ENCODE measurements around the gene CCDC106. TPM values are rescaled to one million over a fixed set of nuclear protein-coding genes. Genes with fewer than 3 reads are reported as not detected.

The CCDC106 gene
- total RNA-seq, 1 donor from 2014 or later: 12.2 TPM

DNA sequence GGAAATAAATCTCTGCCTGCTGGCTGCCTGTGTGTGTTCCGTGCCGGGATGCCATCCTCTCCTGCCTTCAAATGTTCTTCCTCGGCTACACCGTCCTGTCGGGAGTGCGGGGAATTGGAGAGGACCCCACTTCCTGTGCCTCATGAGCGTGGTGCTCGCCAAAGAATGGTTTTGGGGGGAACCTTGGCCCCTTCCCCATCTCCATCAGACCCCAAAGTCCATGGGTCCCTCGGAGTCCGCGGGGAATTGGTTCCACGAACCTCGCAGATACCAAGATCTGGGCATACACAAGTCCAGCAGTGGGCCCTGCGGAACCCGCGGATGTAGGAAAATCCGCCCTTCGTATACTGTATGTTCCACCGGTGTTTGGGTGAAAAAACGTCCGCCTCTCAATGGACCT is 44.9 kb upstream of the CCDC106 start:
- H3K4me1 Mint-ChIP-seq (ENCODE audit: low read depth, unreplicated experiment): peaks cover 19% of the 10 kb centered on the region
- FAIRE-seq (no peak), DNase-seq (ENCODE audit: low read depth) (no peak)
- no peak overlapping the region for H3K9ac ChIP-seq (ENCODE audit: low read length)
- no peak overlapping the region for H3K4me2 ChIP-seq (ENCODE audit: low read length)
- H3K4me1 ChIP-seq (ENCODE audit: insufficient read depth, low read length): peaks cover 14% of the 10 kb centered on the region
- H3K27me3 Mint-ChIP-seq (ENCODE audit: low read depth, unreplicated experiment): no peaks in the 10 kb centered on the region
- H3K79me2 ChIP-seq (ENCODE audit: insufficient read depth, low read length): peaks cover 32% of the 10 kb centered on the region
- H3K36me3 ChIP-seq (ENCODE audit: insufficient read depth, low read length): no peaks in the 10 kb centered on the region
- H4K20me1 ChIP-seq (ENCODE audit: insufficient read depth, low read length): peaks cover 19% of the 10 kb centered on the region
- H3K27ac ChIP-seq (ENCODE audit: low read depth, low read length): no peak overlapping the region
- H3K4me3 ChIP-seq (ENCODE audit: insufficient read depth, low read depth, low read length): no peak overlapping the region
- H3K27ac Mint-ChIP-seq (ENCODE audit: unreplicated experiment): no peak overlapping the region
- H3K9me3 ChIP-seq (ENCODE audit: insufficient read depth, low read depth, low read length): no peaks in the 10 kb centered on the region
- peaks cover 7% of the 10 kb centered on the region for H3K36me3 Mint-ChIP-seq (ENCODE audit: low read depth, unreplicated experiment)
- peaks cover 5% of the 10 kb centered on the region for H3K9me3 Mint-ChIP-seq (ENCODE audit: unreplicated experiment)
- TF ChIP-seq EZH2 (IDR thresholded peaks at IDR 0.05; ENCODE audit: insufficient read depth, low read length): no peak
- TF ChIP-seq, protein P1, sequence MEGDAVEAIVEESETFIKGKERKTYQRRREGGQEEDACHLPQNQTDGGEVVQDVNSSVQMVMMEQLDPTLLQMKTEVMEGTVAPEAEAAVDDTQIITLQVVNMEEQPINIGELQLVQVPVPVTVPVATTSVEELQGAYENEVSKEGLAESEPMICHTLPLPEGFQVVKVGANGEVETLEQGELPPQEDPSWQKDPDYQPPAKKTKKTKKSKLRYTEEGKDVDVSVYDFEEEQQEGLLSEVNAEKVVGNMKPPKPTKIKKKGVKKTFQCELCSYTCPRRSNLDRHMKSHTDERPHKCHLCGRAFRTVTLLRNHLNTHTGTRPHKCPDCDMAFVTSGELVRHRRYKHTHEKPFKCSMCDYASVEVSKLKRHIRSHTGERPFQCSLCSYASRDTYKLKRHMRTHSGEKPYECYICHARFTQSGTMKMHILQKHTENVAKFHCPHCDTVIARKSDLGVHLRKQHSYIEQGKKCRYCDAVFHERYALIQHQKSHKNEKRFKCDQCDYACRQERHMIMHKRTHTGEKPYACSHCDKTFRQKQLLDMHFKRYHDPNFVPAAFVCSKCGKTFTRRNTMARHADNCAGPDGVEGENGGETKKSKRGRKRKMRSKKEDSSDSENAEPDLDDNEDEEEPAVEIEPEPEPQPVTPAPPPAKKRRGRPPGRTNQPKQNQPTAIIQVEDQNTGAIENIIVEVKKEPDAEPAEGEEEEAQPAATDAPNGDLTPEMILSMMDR (IDR thresholded peaks at IDR 0.05; ENCODE audit: insufficient read depth, low read depth, low read length): no peak
- no peak overlapping the region for H2AFZ ChIP-seq (ENCODE audit: low read depth, low read length)
- no peak overlapping the region for H3K4me3 Mint-ChIP-seq (ENCODE audit: unreplicated experiment)
- no peaks in the 10 kb centered on the region for H3K27me3 ChIP-seq (ENCODE audit: insufficient read depth, low read length)

DNA sequence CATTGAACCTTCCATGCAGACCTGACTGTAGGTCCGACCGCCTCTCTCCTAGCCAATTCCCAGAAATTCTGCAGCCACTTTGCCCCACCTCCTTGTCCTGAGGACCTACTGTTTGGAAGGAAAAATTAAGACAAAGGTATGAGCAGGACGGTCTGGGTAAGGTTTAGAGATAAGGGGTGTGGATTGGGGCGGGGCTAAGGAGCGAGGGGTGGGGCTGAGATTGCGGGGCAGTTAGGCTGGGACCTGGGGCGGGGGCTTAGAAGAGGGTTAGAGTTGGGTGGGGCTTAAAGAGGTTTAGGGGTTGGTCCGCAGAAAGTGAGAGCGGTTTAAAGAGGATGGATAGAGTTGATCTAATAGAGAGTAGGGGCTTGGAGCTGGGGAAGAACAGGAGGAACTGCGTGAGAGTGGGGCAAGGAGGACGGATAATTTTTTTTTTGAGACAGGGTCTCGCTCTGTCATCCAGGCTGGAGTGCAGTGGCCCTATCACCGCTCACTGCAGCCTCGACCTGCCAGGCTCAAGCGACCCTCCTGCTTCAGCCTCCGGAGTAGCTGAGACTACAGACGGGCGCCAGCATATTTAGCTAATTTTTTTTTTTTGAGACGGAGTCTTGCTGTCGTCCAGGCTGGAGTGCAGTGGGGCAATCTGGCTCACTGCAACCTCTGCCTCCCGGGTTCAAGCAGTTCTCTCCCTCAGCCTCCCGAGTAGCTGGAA is 44.3 kb upstream of the CCDC106 start:
- Histone ChIP-seq H3K36me3 (ENCODE audit: insufficient read depth, low read length) (no peaks in the 10 kb centered on the region), H3K27ac (ENCODE audit: low read depth, low read length) (no peak overlapping the region), H3K79me2 (ENCODE audit: insufficient read depth, low read length) (peaks cover 34% of the 10 kb centered on the region), H3K9me3 (ENCODE audit: insufficient read depth, low read depth, low read length) (no peaks in the 10 kb centered on the region), H3K4me3 (ENCODE audit: insufficient read depth, low read depth, low read length) (no peak overlapping the region), H3K27me3 (ENCODE audit: insufficient read depth, low read length) (no peaks in the 10 kb centered on the region), H2AFZ (ENCODE audit: low read depth, low read length) (no peak overlapping the region), H3K4me1 (ENCODE audit: insufficient read depth, low read length) (peaks cover 14% of the 10 kb centered on the region), H3K9ac (ENCODE audit: low read length) (no peak overlapping the region), H4K20me1 (ENCODE audit: insufficient read depth, low read length) (peaks cover 22% of the 10 kb centered on the region), H3K4me2 (ENCODE audit: low read length) (peak overlapping the region; percentile 99)
- no peak for FAIRE-seq
- TF ChIP-seq EZH2 (IDR thresholded peaks at IDR 0.05; ENCODE audit: insufficient read depth, low read length): no peak
- TF ChIP-seq, protein P1 (IDR thresholded peaks at IDR 0.05; ENCODE audit: insufficient read depth, low read depth, low read length): no peak
- H3K27ac Mint-ChIP-seq (ENCODE audit: unreplicated experiment): no peak overlapping the region
- H3K36me3 Mint-ChIP-seq (ENCODE audit: low read depth, unreplicated experiment): peaks cover 9% of the 10 kb centered on the region
- peak overlapping the region; percentile 69 for H3K4me3 Mint-ChIP-seq (ENCODE audit: unreplicated experiment)
- peaks cover 3% of the 10 kb centered on the region for H3K9me3 Mint-ChIP-seq (ENCODE audit: unreplicated experiment)
- no peak for DNase-seq (ENCODE audit: low read depth)
- H3K27me3 Mint-ChIP-seq (ENCODE audit: low read depth, unreplicated experiment): no peaks in the 10 kb centered on the region
- peaks cover 16% of the 10 kb centered on the region for H3K4me1 Mint-ChIP-seq (ENCODE audit: low read depth, unreplicated experiment)

DNA sequence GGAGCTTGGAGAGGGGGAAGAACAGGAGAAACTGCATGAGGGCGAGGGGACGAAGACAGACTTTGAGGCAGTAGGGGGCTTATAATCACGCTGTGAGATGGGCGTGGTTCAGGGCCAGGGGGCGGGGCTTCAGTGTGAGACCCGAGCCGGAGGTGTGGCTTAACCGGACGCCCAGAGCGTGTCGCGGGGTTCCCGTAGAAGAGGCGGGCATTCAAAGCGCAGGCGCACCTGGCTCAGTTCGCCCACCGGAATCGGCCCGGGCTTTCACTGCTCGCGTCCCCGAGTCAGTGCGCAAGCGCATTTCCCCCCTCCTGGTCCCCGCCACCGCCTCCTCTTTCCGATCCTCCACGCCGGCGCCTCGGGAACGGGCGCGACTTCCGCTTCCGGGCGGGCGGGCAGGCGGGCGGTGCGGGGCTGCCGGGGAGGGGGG is 42.8 kb upstream of the CCDC106 start:
- Mint-ChIP-seq H3K27me3 (ENCODE audit: low read depth, unreplicated experiment) (no peaks in the 10 kb centered on the region), H3K9me3 (ENCODE audit: unreplicated experiment) (peaks cover 2% of the 10 kb centered on the region), H3K36me3 (ENCODE audit: low read depth, unreplicated experiment) (peaks cover 21% of the 10 kb centered on the region), H3K4me1 (ENCODE audit: low read depth, unreplicated experiment) (peaks cover 15% of the 10 kb centered on the region), H3K27ac (ENCODE audit: unreplicated experiment) (peak overlapping the region; percentile 96), H3K4me3 (ENCODE audit: unreplicated experiment) (peak overlapping the region; percentile 86)
- H3K9me3 ChIP-seq (ENCODE audit: insufficient read depth, low read depth, low read length): no peaks in the 10 kb centered on the region
- H3K4me2 ChIP-seq (ENCODE audit: low read length): peak overlapping the region; percentile 99
- H2AFZ ChIP-seq (ENCODE audit: low read depth, low read length): no peak overlapping the region
- no peaks in the 10 kb centered on the region for H3K27me3 ChIP-seq (ENCODE audit: insufficient read depth, low read length)
- peaks cover 14% of the 10 kb centered on the region for H3K4me1 ChIP-seq (ENCODE audit: insufficient read depth, low read length)
- DNase-seq (ENCODE audit: low read depth): peak; percentile 86
- TF ChIP-seq, protein P1 (IDR thresholded peaks at IDR 0.05; ENCODE audit: insufficient read depth, low read depth, low read length): no peak
- TF ChIP-seq EZH2 (IDR thresholded peaks at IDR 0.05; ENCODE audit: insufficient read depth, low read length): no peak
- peaks cover 36% of the 10 kb centered on the region for H4K20me1 ChIP-seq (ENCODE audit: insufficient read depth, low read length)
- peaks cover 6% of the 10 kb centered on the region for H3K36me3 ChIP-seq (ENCODE audit: insufficient read depth, low read length)
- no peak for FAIRE-seq
- H3K27ac ChIP-seq (ENCODE audit: low read depth, low read length): peak overlapping the region; percentile 73
- H3K9ac ChIP-seq (ENCODE audit: low read length): peak overlapping the region; percentile 93
- peaks cover 49% of the 10 kb centered on the region for H3K79me2 ChIP-seq (ENCODE audit: insufficient read depth, low read length)
- H3K4me3 ChIP-seq (ENCODE audit: insufficient read depth, low read depth, low read length): peak overlapping the region; percentile 93
